RWPE2 (cell line): ENCODE measurements around the gene GPS1.

Source experiments
- ATAC-seq: fragments of 200-7000 bp; cut with Tn5 transposase; 3 replicates; pipeline ENCODE4 v1.9.1; 2021; ENCODE audit warnings: low read depth
- DNase-seq: peaks from one replicate; pipeline ENCODE4 v3.0.0-alpha.2; 2020; ENCODE audit warnings: low spot score
- H3K27ac ChIP-seq: fragments of 450-650 bp; 2 replicates; pipeline ENCODE4 v1.5.1; 2017; ENCODE audit warnings: mild to moderate bottlenecking; ENCODE audit not compliant: poor library complexity, severe bottlenecking
- H3K27me3 ChIP-seq: fragments of 250-450 bp; sonication (Bioruptor Pico); 2 replicates; pipeline ENCODE4 v1.5.1; 2021; ENCODE audit warnings: mild to moderate bottlenecking, moderate library complexity; ENCODE audit not compliant: insufficient read depth, poor library complexity, severe bottlenecking
- H3K36me3 ChIP-seq: fragments of 250-450 bp; sonication (Bioruptor Pico); 2 replicates; pipeline ENCODE4 v1.5.1; 2020; ENCODE audit warnings: low read depth, mild to moderate bottlenecking, moderate library complexity
- H3K4me1 ChIP-seq: fragments of 250-450 bp; sonication (Bioruptor Pico); 2 replicates; pipeline ENCODE4 v1.5.1; 2021; ENCODE audit warnings: mild to moderate bottlenecking, moderate library complexity; ENCODE audit not compliant: insufficient read depth, poor library complexity, severe bottlenecking
- H3K4me3 ChIP-seq: fragments of 250-450 bp; sonication (Bioruptor Pico); 2 replicates; pipeline ENCODE4 v1.5.1; 2021; ENCODE audit warnings: mild to moderate bottlenecking, moderate library complexity; ENCODE audit not compliant: severe bottlenecking
- H3K9me3 ChIP-seq: fragments of 250-450 bp; sonication (Bioruptor Pico); 2 replicates; pipeline ENCODE4 v1.5.1; 2021; ENCODE audit warnings: mild to moderate bottlenecking, moderate library complexity; ENCODE audit not compliant: severe bottlenecking
- CTCF ChIP-seq: fragments of 450-650 bp; IDR thresholded peaks from one replicate; pipeline ENCODE4 v1.5.1; 2017; ENCODE audit warnings: mild to moderate bottlenecking, moderate library complexity; ENCODE audit not compliant: poor library complexity, severe bottlenecking

GPS1 gene

GRCh38 chr17:82035488-82035887, 16.2 kb upstream of the GPS1 start:
- no peaks in the 10 kb centered on the region for H3K9me3 ChIP-seq
- ATAC-seq (no peak), DNase-seq (no peak)
- no peaks in the 10 kb centered on the region for H3K4me1 ChIP-seq
- no peak overlapping the region for H3K27ac ChIP-seq
- TF ChIP-seq CTCF: no peak
- no peak overlapping the region for H3K4me3 ChIP-seq
- H3K27me3 ChIP-seq: no peaks in the 10 kb centered on the region
- peaks cover 18% of the 10 kb centered on the region for H3K36me3 ChIP-seq

DNA sequence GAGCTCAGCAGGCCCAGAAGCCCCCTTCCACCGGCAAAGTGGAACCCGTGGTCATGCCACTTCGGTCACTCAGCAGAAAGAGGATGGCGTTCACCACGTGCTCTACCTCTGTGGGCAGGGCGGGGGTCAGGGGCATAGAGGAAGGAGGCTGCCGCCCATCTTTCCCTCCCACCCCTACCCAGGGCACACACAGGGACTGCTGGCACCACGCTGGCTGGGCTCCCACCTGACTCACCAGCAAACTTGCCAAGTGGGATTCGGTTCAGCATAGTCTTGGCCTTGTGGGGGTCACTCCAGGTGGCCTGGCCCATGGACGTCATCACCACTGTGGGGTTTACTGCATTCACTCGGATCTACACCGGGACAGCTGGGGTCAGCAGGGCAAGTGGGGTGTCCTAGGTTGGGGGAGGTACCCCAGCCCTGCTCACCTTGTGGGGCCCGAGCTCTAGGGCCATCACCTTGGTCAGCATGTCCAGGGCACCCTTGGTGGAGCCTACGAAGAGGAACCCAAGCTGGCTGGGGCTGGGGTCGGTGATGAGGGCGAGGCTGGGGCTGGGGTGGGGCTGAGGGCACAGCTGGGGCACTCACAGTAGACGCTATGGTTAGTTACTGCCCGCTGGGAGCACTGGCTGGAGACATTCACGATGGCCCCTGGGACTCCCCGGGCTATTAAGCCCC, 15.6 kb upstream of the GPS1 start:
- no peak overlapping the region for H3K27ac ChIP-seq
- peak overlapping the region; percentile 65 for H3K4me3 ChIP-seq
- no peaks in the 10 kb centered on the region for H3K27me3 ChIP-seq
- ATAC-seq (no peak), DNase-seq (no peak)
- peaks cover 18% of the 10 kb centered on the region for H3K36me3 ChIP-seq
- no peaks in the 10 kb centered on the region for H3K9me3 ChIP-seq
- no peak for TF ChIP-seq CTCF
- H3K4me1 ChIP-seq: no peaks in the 10 kb centered on the region

GRCh38 chr17:82036634-82037091, 15.0 kb upstream of the GPS1 start:
- no peak for ATAC-seq
- peak overlapping the region; percentile 65 for H3K4me3 ChIP-seq
- no peaks in the 10 kb centered on the region for H3K27me3 ChIP-seq
- no peaks in the 10 kb centered on the region for H3K9me3 ChIP-seq
- no peak for DNase-seq
- TF ChIP-seq CTCF: no peak
- H3K36me3 ChIP-seq: peaks cover 18% of the 10 kb centered on the region
- H3K4me1 ChIP-seq: no peaks in the 10 kb centered on the region
- peak overlapping the region; percentile 35 for H3K27ac ChIP-seq

DNA sequence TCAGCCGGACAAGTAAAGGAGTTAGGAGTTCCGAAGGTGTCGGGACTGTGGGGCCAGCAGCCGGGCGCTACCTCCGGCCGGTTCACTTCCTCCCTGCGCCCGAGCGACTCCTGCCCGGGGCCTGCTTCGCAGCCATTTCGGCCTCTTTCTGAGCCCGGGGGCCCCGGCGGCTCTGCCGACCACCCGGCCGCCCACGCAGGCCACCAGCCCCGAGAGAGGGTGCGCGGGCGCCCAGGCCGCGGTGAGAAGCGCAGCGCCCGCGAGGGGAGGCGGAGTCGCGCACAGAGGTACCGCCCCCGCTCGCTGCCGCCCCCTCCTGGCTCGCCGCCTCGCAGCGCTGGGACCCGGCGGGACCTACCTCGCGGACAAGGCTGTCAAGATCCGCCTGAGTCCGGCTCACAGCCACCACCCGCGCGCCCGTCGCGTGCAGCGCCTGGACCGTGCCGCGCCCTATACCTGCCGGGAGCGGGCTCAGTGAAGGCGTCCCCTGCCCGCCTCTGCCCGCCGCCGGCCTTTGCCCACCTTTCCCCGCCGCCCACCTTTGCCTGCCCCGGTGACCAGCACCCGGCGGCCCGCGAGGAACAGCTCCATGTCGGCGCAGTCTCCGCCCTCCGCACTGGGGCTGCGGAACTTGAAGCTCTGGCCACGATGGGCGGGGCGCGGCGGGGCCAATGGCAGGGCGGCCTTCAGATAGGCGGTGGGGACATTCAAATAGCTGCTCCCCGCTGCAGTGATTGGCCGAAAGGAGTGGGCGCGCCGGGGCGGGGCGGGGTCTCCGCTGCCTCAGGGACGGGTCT, 14.4 kb upstream of the GPS1 start, which contains the start of gene DCXR:
TSS of gene DCXR (minus strand) at position 606 of the 797 bp plus-strand sequence. CDS start at position 591, 15 bp downstream.
- H3K27me3 ChIP-seq: no peaks in the 10 kb centered on the region
- peak; percentile 99 for DNase-seq
- ATAC-seq: peak; percentile 92

More for the DNA sequence above, 14.4 kb upstream of the GPS1 start, which contains the start of gene DCXR:
- no peaks in the 10 kb centered on the region for H3K4me1 ChIP-seq
- H3K4me3 ChIP-seq: peak within 1 kb of the TSS; percentile 65
- TF ChIP-seq CTCF: peak; percentile 96
- H3K9me3 ChIP-seq: no peaks in the 10 kb centered on the region
- peak within 1 kb of the TSS; percentile 35 for H3K27ac ChIP-seq
- H3K36me3 ChIP-seq: peaks cover 18% of the 10 kb centered on the region
